HepG2 (cell line): ENCODE results near the gene CTSS. TPM values are rescaled to one million over a fixed set of nuclear protein-coding genes. Genes with fewer than 3 reads are reported as not detected.

Source experiments
- ATAC-seq: fragments of 200-7000 bp; cut with Tn5 transposase; 3 replicates; pipeline ENCODE4 v1.9.1; 2020; ENCODE audit warnings: mild to moderate bottlenecking, moderate library complexity
- BruUV-seq: library from RNA; stranded (reverse); fragments of 400-500 nt; replicated peaks from 2 replicates; lab custom pipeline; 2021; lab: Mats Ljungman, UMichigan
- CTCF ChIA-PET: fragments of 300-600 bp; formaldehyde crosslinking; extraction: SDS; loops from one replicate; lab custom pipeline; 2021; ENCODE audit warnings: low total read pairs, inconsistent platforms, low intra/inter-chr PET ratio; lab: Yijun Ruan, JAX
- POLR2A ChIA-PET: fragments of 350-600 bp; sonication (Branson Sonifier 250); formaldehyde crosslinking; loops from one replicate; lab custom pipeline; 2020; ENCODE audit warnings: antibody characterized with exemption, inconsistent platforms; lab: Yijun Ruan, JAX
- DNase-seq: peaks from one replicate; pipeline ENCODE4 v3.0.0-alpha.2; 2015; ENCODE audit warnings: low spot score
- FAIRE-seq: peaks from 3 replicates; lab custom pipeline; 2011; peaks lifted over from hg19 to GRCh38; lab: Jason Lieb, UNC
- H2AFZ ChIP-seq: one replicate; pipeline ENCODE4 v1.6.1; 2011; ENCODE audit warnings: low read length, inconsistent platforms
- H3K27ac ChIP-seq: fragments of 300-600 bp; 3 replicates; pipeline ENCODE4 v1.8.0; 2011; ENCODE audit warnings: mixed run types, mild to moderate bottlenecking, mixed read lengths, low read length, inconsistent platforms; ENCODE audit not compliant: insufficient read depth; ENCODE audit errors: extremely low read length
- H3K27me3 ChIP-seq, 2 experiments: fragments of 200-600 bp in 1 of 2; 2 replicates in 1 of 2; 3 replicates in 1 of 2; pipeline versions ENCODE4 v1.6.0 to v1.8.0; 2011; ENCODE audit warnings: low read length in 2 of 2, mild to moderate bottlenecking in 2 of 2, moderate library complexity in 2 of 2, inconsistent platforms in 1 of 2; ENCODE audit not compliant: insufficient read depth in 2 of 2, control insufficient read depth in 1 of 2
- H3K36me3 ChIP-seq, 2 experiments: fragments of 200-600 bp in 1 of 2; replicated peaks in 1 of 2; 2 replicates in 1 of 2; 3 replicates in 1 of 2; pipeline versions ENCODE4 v1.5.1 to v1.8.0; 2011; ENCODE audit warnings: low read length in 2 of 2, inconsistent platforms in 1 of 2; ENCODE audit not compliant: insufficient read depth in 2 of 2, control insufficient read depth in 1 of 2
- H3K4me1 ChIP-seq: 2 replicates; pipeline ENCODE4 v1.5.1; 2012; ENCODE audit warnings: low read length, inconsistent platforms; ENCODE audit not compliant: insufficient read depth
- H3K4me2 ChIP-seq: 2 replicates; pipeline ENCODE4 v1.6.0; 2011; ENCODE audit warnings: low read depth, low read length, inconsistent platforms
- H3K4me3 ChIP-seq, 3 experiments: fragments of 200-600 bp in 1 of 3; sonication (generic), shearing (Covaris generic) in 1 of 3; replicated peaks in 1 of 3; 2 replicates each; pipeline ENCODE4 v1.5.1; 2011 to 2016; ENCODE audit warnings: low read length in 3 of 3, inconsistent platforms in 2 of 3, low read depth in 2 of 3, mild to moderate bottlenecking in 2 of 3, control low read depth in 1 of 3, mixed read lengths in 1 of 3; ENCODE audit not compliant: insufficient read depth in 1 of 3
- H3K79me2 ChIP-seq: one replicate; pipeline ENCODE4 v1.6.1; 2011; ENCODE audit warnings: low read length, inconsistent platforms; ENCODE audit not compliant: insufficient read depth
- H3K9ac ChIP-seq: 2 replicates; pipeline ENCODE4 v1.6.0; 2011; ENCODE audit warnings: mild to moderate bottlenecking, low read depth, low read length, inconsistent platforms; ENCODE audit not compliant: insufficient read depth
- H3K9me3 ChIP-seq: 2 replicates; pipeline ENCODE4 v1.5.1; 2012; ENCODE audit warnings: mild to moderate bottlenecking, low read length
- H4K20me1 ChIP-seq: 2 replicates; pipeline ENCODE4 v1.6.0; 2011; ENCODE audit warnings: inconsistent platforms, mild to moderate bottlenecking, low read length, moderate library complexity; ENCODE audit not compliant: insufficient read depth
- ELF1 ChIP-seq: sonication (generic); formaldehyde crosslinking; IDR thresholded peaks from 2 replicates; pipeline ENCODE4 v1.4.0; 2020; ENCODE audit warnings: missing genetic modification reagents
- JUNB ChIP-seq: sonication (generic); formaldehyde crosslinking; IDR thresholded peaks from 2 replicates; pipeline ENCODE4 v1.8.0; 2022; ENCODE audit warnings: missing genetic modification reagents, mild to moderate bottlenecking, borderline replicate concordance
- POLR2G ChIP-seq: fragments of 200-400 bp; formaldehyde crosslinking; IDR thresholded peaks from 2 replicates; pipeline ENCODE4 v1.6.1; 2018; ENCODE audit warnings: mild to moderate bottlenecking, low read depth, low read length, moderate library complexity
- SAP130 ChIP-seq: IDR thresholded peaks from 2 replicates; pipeline ENCODE4 v1.6.1; 2016; ENCODE audit warnings: low read depth
- ZNF891 ChIP-seq: sonication (generic); formaldehyde crosslinking; IDR thresholded peaks from 2 replicates; pipeline ENCODE4 v1.5.0; 2020; ENCODE audit warnings: mild to moderate bottlenecking, missing genetic modification reagents
- WGBS: methylation state at CpG from one replicate; pipeline ENCODE4 v1.1.6; 2017; ENCODE audit warnings: low lambda C conversion rate; 5-methylcytosine and 5-hydroxymethylcytosine counted together
- in situ Hi-C: cut with HindIII; loops from 2 replicates; pipeline ENCODE4 v1.10.0; 2017; ENCODE audit warnings: low pct_unique_long_range_greater_than_20kb; ENCODE audit not compliant: extremely low pct_ligation_motif_present
- intact Hi-C: fragments of 100-400 bp; cut with micrococcal nuclease; formaldehyde crosslinking; loops from one replicate; pipeline ENCODE4 v1.10.0; 2022; ENCODE audit not compliant: unreplicated experiment
- polyA plus RNA-seq, 8 experiments: library from polyadenylated mRNA; depleted of rRNA in 3 of 8; stranded (reverse) in 7 of 8; unstranded in 1 of 8; fragments of >200 nt; fragmentation: Illumina TruSeq in 4 of 8; extraction: Trizol in 4 of 8; gene quantifications; 2 replicates each; pipeline versions ENCODE4 v1.2.1 to v1.2.3, GENCODE V29; 2011 to 2016; ENCODE audit warnings: low read depth in 4 of 8, missing spikeins in 1 of 8, mixed read lengths in 1 of 8; ENCODE audit not compliant: insufficient read depth in 1 of 8
- total RNA-seq, 5 experiments: library from RNA; depleted of rRNA; stranded (reverse); fragments of >200 nt; fragmentation: Illumina TruSeq; extraction: Trizol; gene quantifications; 2 replicates each; pipeline ENCODE4 v1.2.3, GENCODE V29; 2016; ENCODE audit warnings: low read depth in 1 of 5
- TF ChIP-seq, protein P1 (sequence below): sonication (generic); IDR thresholded peaks from 2 replicates; pipeline ENCODE4 v1.6.1; 2016; ENCODE audit warnings: low read depth, borderline replicate concordance
- TF ChIP-seq, protein P2 (sequence below): sonication (generic); formaldehyde crosslinking; IDR thresholded peaks from 2 replicates; pipeline ENCODE4 v1.8.1; 2023; ENCODE audit warnings: mild to moderate bottlenecking, missing genetic modification reagents, borderline replicate concordance

The CTSS gene
- total and polyA plus RNA-seq, 2 of the 13 experiments (the other 11 are each of a cell fraction or from before 2014, with no cell fraction given): 0.33 to 1.0 TPM

DNA sequence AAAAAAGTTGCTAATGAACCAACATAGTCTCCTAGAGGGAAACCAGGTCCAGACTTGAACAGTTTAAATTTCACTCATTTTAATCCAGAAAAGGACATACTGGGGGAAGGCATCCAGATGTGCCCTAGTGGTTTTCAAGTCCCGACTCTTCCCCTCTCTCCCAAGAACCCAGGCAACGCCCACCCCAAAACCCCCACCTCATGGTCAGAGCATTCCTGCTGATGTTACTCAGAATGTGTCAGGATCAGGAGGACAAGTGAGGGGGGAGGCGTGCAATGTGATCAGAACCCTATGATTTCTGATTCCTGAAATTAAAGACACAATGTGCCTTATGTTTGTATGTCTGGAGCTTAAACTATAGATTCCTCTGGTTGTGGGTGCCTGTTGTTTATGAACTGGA lies 44.1 kb upstream of the CTSS start:
- WGBS: 92% methylated on average over 3 of the region's 3 CpGs
- no peaks in the 10 kb centered on the region for H3K9me3 ChIP-seq
- POLR2A ChIA-PET: no interaction called here
- in situ Hi-C loops (loop anchor here (5.0 kb wide), 1 partner anchor 247 kb away; no protein-coding TSS in a partner anchor), intact Hi-C loops (loop anchor here (10.0 kb wide), 1 partner anchor 185 kb away; the partner anchor contains the start of gene ENSA)
- peaks cover 9 to 30% of the 10 kb centered on the region in 2 experiments for H3K36me3 ChIP-seq
- CTCF ChIA-PET: no interaction called here
- no peak overlapping the region for H3K4me3 ChIP-seq
- no TSS peak for BruUV-seq
- no peak overlapping the region for H2AFZ ChIP-seq
- DNase-seq (no peak), ATAC-seq (no peak), FAIRE-seq (no peak)
- TF ChIP-seq, protein P1, sequence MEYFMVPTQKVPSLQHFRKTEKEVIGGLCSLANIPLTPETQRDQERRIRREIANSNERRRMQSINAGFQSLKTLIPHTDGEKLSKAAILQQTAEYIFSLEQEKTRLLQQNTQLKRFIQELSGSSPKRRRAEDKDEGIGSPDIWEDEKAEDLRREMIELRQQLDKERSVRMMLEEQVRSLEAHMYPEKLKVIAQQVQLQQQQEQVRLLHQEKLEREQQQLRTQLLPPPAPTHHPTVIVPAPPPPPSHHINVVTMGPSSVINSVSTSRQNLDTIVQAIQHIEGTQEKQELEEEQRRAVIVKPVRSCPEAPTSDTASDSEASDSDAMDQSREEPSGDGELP: no peak
- TF ChIP-seq JUNB: no peak
- TF ChIP-seq, protein P2, sequence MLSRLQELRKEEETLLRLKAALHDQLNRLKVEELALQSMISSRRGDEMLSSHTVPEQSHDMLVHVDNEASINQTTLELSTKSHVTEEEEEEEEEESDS (CRISPR knock-in tag): no peak
- H3K9ac ChIP-seq: no peak overlapping the region
- peaks cover 14% of the 10 kb centered on the region for H3K4me1 ChIP-seq
- no peaks in the 10 kb centered on the region for H3K27me3 ChIP-seq
- no peak overlapping the region for H3K27ac ChIP-seq
- H3K79me2 ChIP-seq: no peaks in the 10 kb centered on the region
- H3K4me2 ChIP-seq: no peak overlapping the region
- H4K20me1 ChIP-seq: no peaks in the 10 kb centered on the region

DNA sequence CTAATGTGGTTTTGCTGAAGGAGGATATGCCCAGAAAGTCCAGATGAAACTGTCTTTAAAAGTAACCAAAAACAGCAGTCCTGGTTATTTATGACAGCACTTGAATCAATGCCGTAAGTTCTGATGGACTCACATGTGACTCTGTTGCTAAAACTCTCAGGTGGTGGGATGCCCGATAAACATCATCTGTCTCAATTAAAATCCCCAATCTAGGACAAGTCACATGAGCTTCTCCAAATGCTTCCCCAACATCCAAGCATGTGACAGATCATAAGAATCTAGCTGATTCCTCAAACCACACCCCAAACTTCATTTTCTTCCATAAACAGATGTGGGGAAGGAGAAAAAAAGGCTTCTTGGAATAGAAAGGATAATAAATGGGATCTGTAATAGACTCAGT lies 43.3 kb upstream of the CTSS start:
- in situ Hi-C loops: no loop called here
- no peak overlapping the region for H3K27ac ChIP-seq
- H2AFZ ChIP-seq: no peak overlapping the region
- peaks cover 7 to 26% of the 10 kb centered on the region in 2 experiments for H3K36me3 ChIP-seq
- H3K79me2 ChIP-seq: no peaks in the 10 kb centered on the region
- intact Hi-C loops: no loop called here
- DNase-seq (no peak), ATAC-seq (no peak), FAIRE-seq (no peak)
- no peaks in the 10 kb centered on the region for H3K27me3 ChIP-seq
- BruUV-seq: no TSS peak
- ChIA-PET CTCF (no interaction called here), POLR2A (no interaction called here)
- no peak overlapping the region for H3K4me3 ChIP-seq
- no peak overlapping the region for H3K4me2 ChIP-seq
- no peaks in the 10 kb centered on the region for H4K20me1 ChIP-seq
- no peaks in the 10 kb centered on the region for H3K9me3 ChIP-seq
- H3K9ac ChIP-seq: no peak overlapping the region
- TF ChIP-seq SAP130 (CRISPR knock-in tag) (no peak), POLR2G (no peak), ELF1 (CRISPR knock-in tag) (no peak), ZNF891 (CRISPR knock-in tag) (no peak)
- peaks cover 14% of the 10 kb centered on the region for H3K4me1 ChIP-seq
- WGBS: 92% methylated on average over 2 of the region's 2 CpGs
